GM08714 (cell line): ENCODE data around the gene CFAP61.

Source experiments
- H3K4me3 ChIP-seq: fragments of 200-500 bp; sonication (Bioruptor generic); 2 replicates; pipeline ENCODE4 v1.5.1; 2014; ENCODE audit warnings: mild to moderate bottlenecking, low read length, inconsistent platforms
- ZNF274 ChIP-seq: IDR thresholded peaks from 2 replicates; pipeline ENCODE4 v1.6.1; 2012; ENCODE audit warnings: mild to moderate bottlenecking, low read depth, low read length

The CFAP61 gene

GRCh38 chr20:20253039-20253743, 200.9 kb downstream of the CFAP61 start:
- no peak overlapping the region for H3K4me3 ChIP-seq
- TF ChIP-seq ZNF274, result no peak

- TF ChIP-seq ZNF274, result no peak
- H3K4me3 ChIP-seq, result no peak overlapping the region
Observed at GRCh38 chr20:20253744-20254330, 201.5 kb downstream of the CFAP61 start.

- no peak overlapping the region for H3K4me3 ChIP-seq
- no peak for TF ChIP-seq ZNF274
Observed at GRCh38 chr20:20255099-20255498, 202.8 kb downstream of the CFAP61 start.

- H3K4me3 ChIP-seq, result no peak overlapping the region
- TF ChIP-seq ZNF274, result no peak
Observed at GRCh38 chr20:20259533-20259932, 207.2 kb downstream of the CFAP61 start.

- no peak overlapping the region for H3K4me3 ChIP-seq
- TF ChIP-seq ZNF274, result no peak
Observed at GRCh38 chr20:20261159-20261558, 208.8 kb downstream of the CFAP61 start.

GRCh38 chr20:20265210-20265609, 212.9 kb downstream of the CFAP61 start:
- TF ChIP-seq ZNF274, result no peak

GRCh38 chr20:20266552-20266951, 214.2 kb downstream of the CFAP61 start:
- H3K4me3 ChIP-seq, result no peak overlapping the region
- TF ChIP-seq ZNF274, result no peak

More at GRCh38 chr20:20265210-20265609, 212.9 kb downstream of the CFAP61 start:
- H3K4me3 ChIP-seq, result no peak overlapping the region

- no peak overlapping the region for H3K4me3 ChIP-seq
- TF ChIP-seq ZNF274, result no peak
Observed at GRCh38 chr20:20267685-20268370, 215.5 kb downstream of the CFAP61 start.

GRCh38 chr20:20271271-20271670, 218.9 kb downstream of the CFAP61 start:
- TF ChIP-seq ZNF274, result no peak
- H3K4me3 ChIP-seq, result no peak overlapping the region

- no peak overlapping the region for H3K4me3 ChIP-seq
- TF ChIP-seq ZNF274, result no peak
Observed at GRCh38 chr20:20272686-20273085, 220.4 kb downstream of the CFAP61 start.

- TF ChIP-seq ZNF274, result no peak
- H3K4me3 ChIP-seq, result no peak overlapping the region
Observed at GRCh38 chr20:20273286-20273685, 221.0 kb downstream of the CFAP61 start.

- no peak overlapping the region for H3K4me3 ChIP-seq
- TF ChIP-seq ZNF274, result no peak
Observed at GRCh38 chr20:20274821-20275220, 222.5 kb downstream of the CFAP61 start.

- no peak for TF ChIP-seq ZNF274
- H3K4me3 ChIP-seq, result no peak overlapping the region
Observed at GRCh38 chr20:20275636-20276035, 223.3 kb downstream of the CFAP61 start.

- TF ChIP-seq ZNF274, result no peak
- no peak overlapping the region for H3K4me3 ChIP-seq
Observed at GRCh38 chr20:20276811-20277530, 224.6 kb downstream of the CFAP61 start.
